ENCODE results near the gene ZNF407.

The ZNF407 gene

GRCh38 chr18:74996055-74996454 is 398.4 kb downstream of the ZNF407 start:
- Histone ChIP-seq H2BK5ac (ENCODE audit: low read length) (no peak overlapping the region), H3K4me1 (ENCODE audit: control insufficient read depth, low read depth, low read length) (peaks cover 2% of the 10 kb centered on the region), H4K5ac (ENCODE audit: low read length) (no peak overlapping the region), H3K36me3 (ENCODE audit: control insufficient read depth, insufficient read depth, low read length) (no peaks in the 10 kb centered on the region), H4K8ac (ENCODE audit: low read depth, low read length) (no peak overlapping the region), H3K79me1 (ENCODE audit: low read length) (no peaks in the 10 kb centered on the region), H2AK5ac (ENCODE audit: low read length) (no peak overlapping the region), H3K4me3 (ENCODE audit: low read length) (no peak overlapping the region), H3K4me2 (ENCODE audit: low read length) (no peak overlapping the region), H3K4ac (ENCODE audit: low read depth, low read length) (no peak overlapping the region), H2BK120ac (ENCODE audit: low read depth, low read length) (no peak overlapping the region), H3K9ac (ENCODE audit: low read length) (no peak overlapping the region), H2BK15ac (replicated peaks; ENCODE audit: low read depth) (no peak overlapping the region), H3K23ac (ENCODE audit: low read length) (no peak overlapping the region), H3K27ac (ENCODE audit: low read depth, low read length) (no peak overlapping the region), H3K18ac (ENCODE audit: low read length) (no peak overlapping the region), H3K79me2 (ENCODE audit: control insufficient read depth, insufficient read depth, low read length) (no peaks in the 10 kb centered on the region), H3K56ac (ENCODE audit: low read length) (no peak overlapping the region), H3K27me3 (ENCODE audit: insufficient read depth, low read length, poor library complexity) (no peaks in the 10 kb centered on the region)
- no CpG with 5 or more reads among the region's 6 CpGs for WGBS (ENCODE audit: extremely low coverage, insufficient coverage, low lambda C conversion rate)
- no peak for DNase-seq

DNA sequence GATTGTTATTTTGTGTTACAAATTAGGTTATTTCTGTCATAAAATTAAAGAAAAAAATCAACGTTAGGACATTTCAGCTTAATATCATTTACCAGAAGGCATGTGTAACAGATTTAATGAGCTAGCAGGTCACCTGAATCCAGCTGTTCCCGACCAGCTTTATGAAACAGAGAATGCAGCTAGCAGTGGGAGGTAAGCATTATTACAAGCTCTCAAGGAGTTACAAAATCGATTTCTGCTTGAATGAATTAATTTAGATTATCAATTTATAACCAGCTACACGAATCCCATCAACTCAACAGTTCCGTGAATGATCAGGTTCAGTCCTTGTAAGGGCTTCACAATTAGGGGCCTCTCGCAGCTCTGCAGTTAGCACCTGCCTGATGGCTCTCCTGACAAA is 399.3 kb downstream of the ZNF407 start:
- Histone ChIP-seq H3K56ac (ENCODE audit: low read length) (no peak overlapping the region), H3K27me3 (ENCODE audit: insufficient read depth, low read length, poor library complexity) (no peaks in the 10 kb centered on the region), H2BK5ac (ENCODE audit: low read length) (no peak overlapping the region), H3K4me3 (ENCODE audit: low read length) (no peak overlapping the region), H3K18ac (ENCODE audit: low read length) (no peak overlapping the region), H3K27ac (ENCODE audit: low read depth, low read length) (no peak overlapping the region), H3K36me3 (ENCODE audit: control insufficient read depth, insufficient read depth, low read length) (no peaks in the 10 kb centered on the region), H4K8ac (ENCODE audit: low read depth, low read length) (no peak overlapping the region), H3K79me1 (ENCODE audit: low read length) (no peaks in the 10 kb centered on the region), H2BK120ac (ENCODE audit: low read depth, low read length) (no peak overlapping the region), H2BK15ac (replicated peaks; ENCODE audit: low read depth) (no peak overlapping the region), H3K9ac (ENCODE audit: low read length) (no peak overlapping the region), H3K4me2 (ENCODE audit: low read length) (no peak overlapping the region), H3K79me2 (ENCODE audit: control insufficient read depth, insufficient read depth, low read length) (no peaks in the 10 kb centered on the region), H3K23ac (ENCODE audit: low read length) (no peak overlapping the region), H2AK5ac (ENCODE audit: low read length) (no peak overlapping the region), H3K4me1 (ENCODE audit: control insufficient read depth, low read depth, low read length) (peaks cover 2% of the 10 kb centered on the region), H3K4ac (ENCODE audit: low read depth, low read length) (no peak overlapping the region), H4K5ac (ENCODE audit: low read length) (no peak overlapping the region)
- WGBS (ENCODE audit: extremely low coverage, insufficient coverage, low lambda C conversion rate), result no CpG with 5 or more reads among the region's 6 CpGs
- no peak for DNase-seq

DNA sequence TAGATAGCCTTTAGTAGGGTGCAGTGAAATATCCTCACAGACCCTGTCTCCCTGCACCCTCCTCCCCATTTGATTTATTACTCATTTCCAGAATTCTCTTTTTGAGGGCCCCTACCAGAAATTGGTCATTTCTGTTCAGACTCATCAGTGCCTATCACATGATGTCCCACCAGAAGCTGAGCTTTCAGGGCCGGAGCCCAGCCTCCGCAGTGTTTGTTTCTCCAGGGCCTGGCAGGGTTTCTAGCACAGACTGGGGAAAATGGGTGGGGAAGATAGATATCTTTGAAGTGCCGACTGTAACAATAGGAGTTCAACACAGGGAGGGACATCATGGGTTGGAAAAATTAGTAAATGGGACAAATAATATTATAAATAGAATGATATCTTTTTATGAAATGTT is 403.2 kb downstream of the ZNF407 start:
- H3K79me1 ChIP-seq (ENCODE audit: low read length), result no peaks in the 10 kb centered on the region
- no peak overlapping the region for H2BK120ac ChIP-seq (ENCODE audit: low read depth, low read length)
- peak overlapping the region; percentile 22 for H3K18ac ChIP-seq (ENCODE audit: low read length)
- H3K4me2 ChIP-seq (ENCODE audit: low read length), result no peak overlapping the region
- H2BK5ac ChIP-seq (ENCODE audit: low read length), result no peak overlapping the region
- no peak overlapping the region for H3K9ac ChIP-seq (ENCODE audit: low read length)
- H3K56ac ChIP-seq (ENCODE audit: low read length), result no peak overlapping the region
- H2BK15ac ChIP-seq (replicated peaks; ENCODE audit: low read depth), result no peak overlapping the region
- H3K4me1 ChIP-seq (ENCODE audit: control insufficient read depth, low read depth, low read length), result no peaks in the 10 kb centered on the region
- H3K27ac ChIP-seq (ENCODE audit: low read depth, low read length), result no peak overlapping the region
- no peak overlapping the region for H3K23ac ChIP-seq (ENCODE audit: low read length)
- H3K79me2 ChIP-seq (ENCODE audit: control insufficient read depth, insufficient read depth, low read length), result no peaks in the 10 kb centered on the region
- no peak overlapping the region for H3K4me3 ChIP-seq (ENCODE audit: low read length)
- DNase-seq, result no peak
- no CpG with 5 or more reads among the region's 3 CpGs for WGBS (ENCODE audit: extremely low coverage, insufficient coverage, low lambda C conversion rate)
- no peak overlapping the region for H4K8ac ChIP-seq (ENCODE audit: low read depth, low read length)
- no peak overlapping the region for H4K5ac ChIP-seq (ENCODE audit: low read length)
- H2AK5ac ChIP-seq (ENCODE audit: low read length), result no peak overlapping the region
- H3K36me3 ChIP-seq (ENCODE audit: control insufficient read depth, insufficient read depth, low read length), result no peaks in the 10 kb centered on the region
- no peak overlapping the region for H3K4ac ChIP-seq (ENCODE audit: low read depth, low read length)
- H3K27me3 ChIP-seq (ENCODE audit: insufficient read depth, low read length, poor library complexity), result no peaks in the 10 kb centered on the region

DNA sequence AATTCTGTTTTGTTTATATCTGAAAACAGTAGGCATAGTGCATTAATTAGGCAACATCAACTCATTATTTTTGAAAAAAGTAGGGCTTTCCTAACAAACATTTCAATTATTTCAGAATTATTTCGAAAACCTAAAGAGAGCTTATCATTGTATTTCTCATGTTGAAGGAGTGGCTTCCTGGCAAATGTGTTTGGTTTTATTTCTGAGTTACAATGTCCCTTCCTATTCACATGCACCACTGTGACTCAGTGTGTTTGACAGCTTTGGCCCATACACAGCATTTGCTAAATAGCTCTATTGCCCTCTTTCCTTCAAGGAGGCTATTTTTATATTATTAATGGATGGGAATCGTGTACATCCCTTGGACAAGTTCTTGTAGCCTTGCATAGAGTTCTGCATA is 405.4 kb downstream of the ZNF407 start:
- Histone ChIP-seq H3K4me1 (ENCODE audit: control insufficient read depth, low read depth, low read length) (no peaks in the 10 kb centered on the region), H3K23ac (ENCODE audit: low read length) (no peak overlapping the region), H4K5ac (ENCODE audit: low read length) (no peak overlapping the region), H2AK5ac (ENCODE audit: low read length) (no peak overlapping the region), H3K18ac (ENCODE audit: low read length) (no peak overlapping the region), H3K4me2 (ENCODE audit: low read length) (no peak overlapping the region), H3K79me1 (ENCODE audit: low read length) (no peaks in the 10 kb centered on the region), H3K27ac (ENCODE audit: low read depth, low read length) (no peak overlapping the region), H2BK5ac (ENCODE audit: low read length) (no peak overlapping the region), H2BK15ac (replicated peaks; ENCODE audit: low read depth) (no peak overlapping the region), H3K36me3 (ENCODE audit: control insufficient read depth, insufficient read depth, low read length) (no peaks in the 10 kb centered on the region), H3K79me2 (ENCODE audit: control insufficient read depth, insufficient read depth, low read length) (no peaks in the 10 kb centered on the region), H3K9ac (ENCODE audit: low read length) (no peak overlapping the region), H3K4ac (ENCODE audit: low read depth, low read length) (no peak overlapping the region), H2BK120ac (ENCODE audit: low read depth, low read length) (no peak overlapping the region), H4K8ac (ENCODE audit: low read depth, low read length) (no peak overlapping the region), H3K4me3 (ENCODE audit: low read length) (no peak overlapping the region), H3K27me3 (ENCODE audit: insufficient read depth, low read length, poor library complexity) (no peaks in the 10 kb centered on the region), H3K56ac (ENCODE audit: low read length) (no peak overlapping the region)
- no peak for DNase-seq
- no CpG with 5 or more reads among the region's 2 CpGs for WGBS (ENCODE audit: extremely low coverage, insufficient coverage, low lambda C conversion rate)

GRCh38 chr18:75003764-75004690 is 406.4 kb downstream of the ZNF407 start:
- H3K4me1 ChIP-seq (ENCODE audit: control insufficient read depth, low read depth, low read length), result no peaks in the 10 kb centered on the region
- peak; percentile 75 for DNase-seq
- no peak overlapping the region for H4K8ac ChIP-seq (ENCODE audit: low read depth, low read length)
- no peak overlapping the region for H3K9ac ChIP-seq (ENCODE audit: low read length)
- H3K79me2 ChIP-seq (ENCODE audit: control insufficient read depth, insufficient read depth, low read length), result no peaks in the 10 kb centered on the region
- no peaks in the 10 kb centered on the region for H3K27me3 ChIP-seq (ENCODE audit: insufficient read depth, low read length, poor library complexity)
- no peak overlapping the region for H3K4me3 ChIP-seq (ENCODE audit: low read length)
- WGBS (ENCODE audit: extremely low coverage, insufficient coverage, low lambda C conversion rate), result no CpG with 5 or more reads among the region's 23 CpGs
- H3K27ac ChIP-seq (ENCODE audit: low read depth, low read length), result no peak overlapping the region
- no peak overlapping the region for H2BK120ac ChIP-seq (ENCODE audit: low read depth, low read length)
- H3K36me3 ChIP-seq (ENCODE audit: control insufficient read depth, insufficient read depth, low read length), result no peaks in the 10 kb centered on the region
- no peak overlapping the region for H3K23ac ChIP-seq (ENCODE audit: low read length)
- H3K56ac ChIP-seq (ENCODE audit: low read length), result no peak overlapping the region
- H2BK5ac ChIP-seq (ENCODE audit: low read length), result no peak overlapping the region
- H3K4ac ChIP-seq (ENCODE audit: low read depth, low read length), result no peak overlapping the region
- no peak overlapping the region for H3K4me2 ChIP-seq (ENCODE audit: low read length)
- H3K79me1 ChIP-seq (ENCODE audit: low read length), result no peaks in the 10 kb centered on the region
- H2AK5ac ChIP-seq (ENCODE audit: low read length), result no peak overlapping the region
- no peak overlapping the region for H2BK15ac ChIP-seq (replicated peaks; ENCODE audit: low read depth)
- no peak overlapping the region for H3K18ac ChIP-seq (ENCODE audit: low read length)
- H4K5ac ChIP-seq (ENCODE audit: low read length), result no peak overlapping the region

GRCh38 chr18:75005626-75006025 is 408.0 kb downstream of the ZNF407 start:
- Histone ChIP-seq H2BK120ac (ENCODE audit: low read depth, low read length) (no peak overlapping the region), H3K36me3 (ENCODE audit: control insufficient read depth, insufficient read depth, low read length) (no peaks in the 10 kb centered on the region), H3K4me1 (ENCODE audit: control insufficient read depth, low read depth, low read length) (no peaks in the 10 kb centered on the region), H3K4me3 (ENCODE audit: low read length) (no peak overlapping the region), H3K4ac (ENCODE audit: low read depth, low read length) (no peak overlapping the region), H3K27ac (ENCODE audit: low read depth, low read length) (no peak overlapping the region), H2BK15ac (replicated peaks; ENCODE audit: low read depth) (no peak overlapping the region), H3K56ac (ENCODE audit: low read length) (no peak overlapping the region), H3K4me2 (ENCODE audit: low read length) (no peak overlapping the region), H2AK5ac (ENCODE audit: low read length) (no peak overlapping the region), H4K8ac (ENCODE audit: low read depth, low read length) (no peak overlapping the region), H3K79me1 (ENCODE audit: low read length) (no peaks in the 10 kb centered on the region), H3K27me3 (ENCODE audit: insufficient read depth, low read length, poor library complexity) (no peaks in the 10 kb centered on the region), H3K9ac (ENCODE audit: low read length) (no peak overlapping the region), H3K23ac (ENCODE audit: low read length) (no peak overlapping the region), H3K18ac (ENCODE audit: low read length) (no peak overlapping the region), H4K5ac (ENCODE audit: low read length) (no peak overlapping the region), H3K79me2 (ENCODE audit: control insufficient read depth, insufficient read depth, low read length) (no peaks in the 10 kb centered on the region), H2BK5ac (ENCODE audit: low read length) (no peak overlapping the region)
- no CpG with 5 or more reads among the region's 8 CpGs for WGBS (ENCODE audit: extremely low coverage, insufficient coverage, low lambda C conversion rate)
- DNase-seq, result no peak
